ENCODE data around the gene OTOF.

- TF ChIP-seq CTCF (IDR thresholded peaks at IDR 0.05): no peak
- no peak for TF ChIP-seq EZH2 (IDR thresholded peaks at IDR 0.05)
These were observed 442 bp upstream of the OTOF start for GRCh38 chr2:26478366-26478765.

Measured in neural progenitor cell (in vitro differentiated cells).